Putamen (tissue), 1 donor: Measurements from ENCODE around the gene CCR7.

Experiments
- DNase-seq: peaks from one replicate; pipeline ENCODE4 v3.0.0-alpha.2; 2016; ENCODE audit warnings: low spot score

CCR7 gene

DNA sequence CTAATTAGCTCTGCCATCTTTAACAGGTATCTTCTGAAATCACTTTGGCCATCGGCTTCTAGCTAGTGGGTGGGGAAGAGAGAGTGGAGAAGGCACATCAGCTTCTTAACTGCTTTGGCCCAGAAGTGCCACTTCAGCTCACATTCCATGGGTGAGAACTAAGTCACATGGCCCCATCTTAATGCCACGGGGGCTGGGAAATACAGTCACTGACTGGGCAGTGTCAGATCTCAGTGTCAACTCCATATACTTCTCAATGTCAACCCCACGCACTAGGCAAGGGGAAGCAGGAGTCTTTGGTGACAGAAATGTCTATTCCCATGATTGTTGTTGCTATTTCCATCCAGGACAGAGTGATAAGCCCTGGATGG, 29.4 kb downstream of the CCR7 start:
- no peak for DNase-seq

DNA sequence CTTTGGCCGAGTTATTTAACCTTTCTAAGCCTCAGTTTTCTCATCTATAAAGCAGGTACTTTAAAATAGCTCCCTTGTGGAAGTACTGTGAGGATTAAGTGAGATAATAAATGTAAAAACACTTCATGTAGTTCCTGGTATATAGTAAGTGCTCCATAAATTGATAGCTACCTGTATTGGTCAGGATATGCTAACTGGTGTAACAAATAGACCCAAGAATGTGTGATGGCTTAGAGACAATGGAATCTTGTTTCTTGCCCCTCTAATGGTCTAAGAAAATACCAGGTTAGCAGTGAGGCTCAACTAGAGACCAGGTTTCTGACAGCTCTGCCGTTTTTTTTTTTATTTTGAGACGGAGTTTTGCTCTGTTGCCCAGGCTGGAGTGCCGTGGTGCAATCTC, 29.8 kb downstream of the CCR7 start:
- DNase-seq, result no peak

DNA sequence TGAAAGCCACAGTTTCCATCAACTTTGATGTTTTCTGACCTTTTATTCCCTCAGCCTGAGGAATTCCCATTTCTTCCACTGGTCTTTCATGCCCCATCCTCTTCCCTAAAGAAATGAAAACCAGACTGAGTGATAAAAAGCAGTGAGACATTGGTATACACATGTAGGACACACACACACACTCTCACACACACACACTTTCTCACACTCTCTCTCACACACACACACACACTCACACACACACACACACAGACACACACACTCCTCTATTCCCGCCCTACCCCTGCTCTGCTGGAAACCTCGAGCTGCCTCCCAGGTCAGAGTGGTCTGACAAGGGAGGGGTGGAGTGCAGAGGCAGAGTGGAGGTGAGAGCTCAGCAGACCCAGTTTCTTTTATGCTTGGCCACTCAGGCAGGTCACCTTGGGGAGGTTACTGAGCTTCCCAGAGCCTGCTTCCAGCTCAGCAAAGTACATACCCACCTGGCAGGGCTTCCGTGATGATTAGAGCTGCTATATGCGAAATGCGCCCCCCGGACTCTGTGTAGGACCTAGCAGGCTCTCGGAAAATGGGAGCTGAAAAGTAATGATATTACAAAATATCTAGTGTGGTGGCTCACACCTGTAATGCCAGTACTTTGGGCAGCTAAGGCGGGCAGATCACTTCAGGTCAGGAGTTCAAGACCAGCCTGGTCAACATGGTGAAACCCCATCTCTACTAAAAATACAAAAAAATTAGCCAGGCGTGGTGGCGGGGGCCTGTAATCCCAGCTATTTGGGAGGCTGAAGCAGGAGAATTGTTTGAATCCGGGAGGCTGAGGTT, 30.7 kb downstream of the CCR7 start:
- no peak for DNase-seq

DNA sequence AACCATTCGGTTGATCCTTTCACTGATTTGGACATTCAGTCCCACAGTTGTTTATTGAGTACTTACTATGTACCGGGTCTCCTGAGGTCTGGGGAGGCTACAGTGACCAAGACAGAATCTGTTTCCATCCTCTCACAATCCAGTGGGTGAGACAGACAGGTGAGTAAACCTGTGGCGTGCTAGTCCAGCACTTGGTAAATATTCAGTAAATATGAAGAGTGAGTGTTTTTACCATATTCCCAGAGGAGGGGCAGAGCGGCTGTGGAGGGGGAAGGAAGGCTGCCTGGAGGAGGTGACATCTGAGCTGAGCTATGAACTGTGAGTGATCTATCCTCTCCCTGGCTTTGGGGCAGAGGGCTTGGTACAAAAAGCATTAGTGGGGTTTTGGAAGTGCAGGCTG, 31.4 kb downstream of the CCR7 start:
- DNase-seq, result no peak

DNA sequence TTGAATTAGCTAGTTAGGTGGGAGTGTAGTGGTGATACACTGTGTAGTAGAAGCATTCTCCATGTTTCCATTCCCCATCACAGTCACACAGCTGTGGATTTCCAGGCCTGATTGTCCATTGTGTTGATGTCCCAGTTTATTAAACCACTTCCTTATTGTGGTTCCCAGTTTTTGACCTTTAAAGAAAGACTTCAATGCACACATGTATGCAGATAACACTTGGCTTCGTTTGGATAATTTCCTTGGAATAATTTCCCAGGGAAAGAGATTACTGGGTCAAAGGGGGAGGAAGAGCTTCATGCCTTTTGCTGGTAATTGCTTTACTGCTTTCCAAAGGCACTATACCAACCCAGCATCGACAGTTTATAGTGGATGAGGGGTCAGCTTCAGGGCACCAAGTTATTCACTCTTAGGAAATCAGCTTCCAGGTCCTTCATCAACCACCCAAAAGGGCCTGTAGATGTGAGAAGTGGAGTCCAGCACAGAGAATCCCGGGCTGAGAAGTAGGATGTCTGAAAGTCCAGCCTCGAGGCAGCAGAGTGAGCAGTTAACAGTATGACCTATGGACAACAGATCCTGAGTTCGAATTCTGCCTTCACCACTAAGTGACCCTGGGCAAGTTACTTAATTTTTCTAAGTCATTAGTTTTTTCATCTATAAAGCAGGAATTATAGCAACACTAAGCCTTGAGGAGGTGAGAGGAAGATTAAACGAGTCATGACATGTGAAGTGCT, 32.6 kb downstream of the CCR7 start:
- no peak for DNase-seq

DNA sequence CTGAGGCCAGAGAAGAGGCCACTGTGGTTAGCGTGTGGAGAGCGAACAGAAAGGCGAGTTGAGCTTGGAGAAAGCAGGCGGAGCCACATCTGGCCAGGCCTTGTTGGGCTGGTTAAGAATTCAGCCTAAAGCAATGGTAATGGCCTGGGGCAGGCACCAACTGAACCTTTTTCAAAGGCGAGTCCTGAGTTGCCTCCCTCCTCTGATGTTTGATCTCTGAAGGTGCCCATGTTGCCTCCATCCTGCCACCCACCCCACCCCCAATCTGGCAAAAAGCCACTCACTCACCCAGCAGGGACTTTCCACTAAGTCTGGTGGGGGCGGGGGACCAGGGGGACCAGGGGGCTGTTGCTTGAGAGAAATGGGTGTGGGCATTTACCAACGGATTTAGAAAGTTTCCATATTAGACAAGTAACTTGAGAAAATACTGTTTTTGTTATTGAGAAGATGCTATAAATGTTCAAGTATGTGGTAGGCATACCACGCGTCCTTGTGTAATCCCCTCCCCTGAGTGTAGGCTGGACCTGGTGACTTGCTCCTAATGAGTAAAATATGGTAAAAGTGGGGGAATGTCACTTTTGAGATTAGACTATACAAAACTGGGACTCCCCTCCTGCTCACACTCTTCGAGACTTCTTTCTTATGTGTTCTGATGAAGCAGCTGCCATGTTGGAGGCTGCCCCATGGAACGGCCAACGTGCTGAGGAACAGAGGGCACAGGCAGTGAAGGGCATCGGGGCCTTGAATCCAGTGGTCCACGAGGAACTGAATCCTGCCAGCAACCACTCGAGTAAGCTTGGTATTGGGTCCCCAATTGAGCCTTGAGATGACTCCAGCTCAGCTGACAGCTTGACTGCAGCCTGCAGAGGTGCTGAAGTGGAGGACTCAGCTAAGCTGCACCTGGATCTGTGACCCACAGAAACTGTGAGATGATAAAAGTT, 34.0 kb downstream of the CCR7 start:
- no peak for DNase-seq

DNA sequence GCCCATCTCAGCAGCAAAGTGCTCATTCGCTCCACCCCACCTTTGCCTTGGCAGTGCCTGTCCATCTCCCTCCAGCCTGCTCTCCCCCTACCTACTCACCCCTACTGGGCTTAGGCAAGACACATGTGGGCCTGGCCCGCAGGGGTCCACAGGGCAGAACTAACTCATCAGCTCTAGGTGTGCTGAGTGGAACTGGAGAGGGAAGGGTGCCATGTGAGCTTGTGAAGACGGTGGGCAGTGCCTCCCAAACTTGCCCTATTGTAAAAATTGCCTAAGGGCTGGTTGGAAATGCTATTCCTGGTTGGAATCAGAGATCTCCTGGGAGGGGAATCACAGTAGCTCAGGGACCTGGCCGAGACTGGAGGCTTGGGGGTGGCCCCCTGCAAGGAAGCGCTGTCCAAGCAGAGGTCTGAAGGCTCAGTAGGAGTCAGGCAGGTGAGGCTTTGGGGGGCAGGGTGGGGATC, 34.7 kb downstream of the CCR7 start:
- no peak for DNase-seq

DNA sequence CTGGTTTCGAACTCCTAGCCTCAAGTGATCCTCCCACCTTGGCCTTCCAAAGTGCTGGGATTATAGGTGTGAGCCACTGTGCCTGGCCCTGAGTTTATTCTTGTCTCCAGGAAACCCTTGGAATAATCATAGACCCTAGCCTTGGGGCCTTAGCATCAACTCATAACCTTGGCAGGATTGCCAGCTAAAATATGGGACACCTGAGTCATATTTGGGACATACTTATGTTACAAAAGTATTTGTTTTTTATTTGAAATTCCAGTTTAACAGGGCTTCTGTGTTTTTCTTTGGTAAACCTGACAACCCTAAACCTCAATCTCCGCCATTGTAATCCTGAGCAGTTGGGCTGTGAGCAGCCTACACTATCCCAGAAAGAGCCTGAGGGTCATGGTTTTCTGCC, 35.3 kb downstream of the CCR7 start:
- no peak for DNase-seq

DNA sequence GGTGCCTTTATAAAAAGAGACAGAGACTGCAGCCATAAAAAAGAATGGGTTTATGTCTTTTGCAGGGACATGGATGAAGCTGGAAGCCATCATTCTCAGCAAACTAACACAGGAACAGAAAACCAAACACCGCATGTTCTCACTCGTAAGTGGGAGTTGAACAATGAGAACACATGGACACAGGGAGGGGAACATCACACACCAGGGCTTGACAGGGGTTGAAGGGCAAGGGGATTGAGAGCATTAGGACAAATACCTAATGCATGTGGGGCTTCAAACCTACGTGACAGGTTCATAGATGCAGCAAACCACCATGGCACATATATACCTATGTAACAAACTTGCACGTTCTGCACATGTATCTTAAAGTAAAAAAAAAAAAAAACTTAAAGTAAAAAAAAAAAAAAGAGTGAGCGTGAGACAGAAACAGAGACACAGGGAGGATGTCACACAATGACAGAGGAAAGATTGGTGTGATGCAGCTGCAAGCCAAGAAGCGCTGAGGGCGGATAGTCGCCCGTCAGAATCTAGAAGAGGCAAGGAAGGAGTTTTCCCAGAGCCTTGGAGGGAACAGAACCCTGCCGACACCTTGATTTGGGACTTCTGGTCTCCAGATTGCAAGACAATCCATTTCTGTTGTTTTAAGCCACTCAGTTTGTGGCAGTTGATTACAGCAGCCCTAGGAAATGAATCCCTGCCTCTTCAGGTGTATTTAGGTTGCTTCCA, 36.4 kb downstream of the CCR7 start:
- DNase-seq, result no peak

DNA sequence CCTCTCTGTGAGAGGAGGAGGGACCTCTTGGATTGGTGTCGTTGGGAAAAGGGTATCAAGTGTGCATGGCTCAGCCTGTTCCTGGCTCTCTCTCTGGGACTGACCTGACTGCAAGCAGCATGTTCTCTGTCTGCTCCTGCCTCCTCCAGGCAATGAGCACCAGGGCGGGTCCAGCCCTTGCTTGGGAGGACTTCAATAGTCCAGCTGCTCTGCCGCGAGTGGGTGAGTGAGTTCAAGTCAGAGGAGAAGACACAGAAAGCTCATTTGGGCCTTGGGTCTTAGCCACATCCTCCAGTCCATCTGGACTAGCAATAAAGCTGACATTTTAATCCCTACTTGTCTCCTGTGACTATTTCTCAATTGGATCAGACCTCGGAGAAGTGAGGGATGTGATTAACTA, 38.6 kb downstream of the CCR7 start:
- no peak for DNase-seq

DNA sequence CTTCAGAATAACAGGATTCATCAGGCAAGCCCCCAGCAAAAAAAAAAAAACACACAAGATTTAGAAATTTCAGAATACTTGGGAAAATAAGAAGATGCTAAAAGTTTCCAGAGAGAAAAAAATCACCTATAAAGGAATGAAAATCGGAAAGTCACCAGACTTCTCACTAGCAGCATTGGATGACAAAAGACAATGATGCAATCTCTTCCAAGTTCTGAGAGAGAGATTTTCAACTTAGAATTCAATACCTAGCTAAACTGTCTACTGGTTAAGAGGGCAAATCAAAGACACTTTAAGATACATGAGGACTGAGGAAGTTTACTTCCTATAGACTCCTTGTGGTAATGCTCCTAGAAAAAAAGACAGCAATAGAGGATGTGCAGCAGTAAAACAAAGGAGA, 40.0 kb downstream of the CCR7 start:
- DNase-seq, result no peak

DNA sequence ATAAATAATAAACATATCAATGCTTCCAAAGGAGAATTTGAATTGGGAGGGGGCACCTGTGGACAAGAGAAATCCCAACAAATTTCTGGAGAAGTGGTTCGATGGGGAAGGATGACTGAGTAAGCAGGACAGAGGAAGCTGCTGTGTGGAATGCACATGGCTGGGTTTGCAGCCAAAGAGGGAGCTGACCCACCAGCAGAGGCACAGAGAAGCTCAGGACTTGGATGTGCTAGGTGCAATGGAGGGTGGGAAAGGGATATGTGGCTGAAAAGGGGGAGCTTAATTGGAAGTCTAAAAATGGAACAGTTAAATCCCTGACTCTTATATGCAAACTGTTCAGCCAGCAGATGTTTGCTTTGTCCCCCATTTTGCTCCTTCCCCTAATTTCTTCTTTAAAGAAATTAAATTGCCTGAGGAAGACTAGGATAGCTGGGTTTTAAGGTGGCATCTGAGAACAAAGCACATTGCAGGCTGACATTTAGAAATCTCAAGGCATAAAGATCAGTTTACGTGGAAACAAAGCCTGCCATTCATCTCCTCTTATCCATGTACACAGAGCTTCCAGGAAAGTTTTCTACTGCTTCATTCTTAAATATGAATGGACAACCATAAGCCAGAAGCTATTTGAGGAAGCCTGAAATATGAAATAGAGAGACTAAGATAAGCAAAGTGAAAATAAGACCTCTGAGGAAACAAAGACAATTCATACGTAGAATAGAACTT, 40.9 kb downstream of the CCR7 start:
- no peak for DNase-seq

DNA sequence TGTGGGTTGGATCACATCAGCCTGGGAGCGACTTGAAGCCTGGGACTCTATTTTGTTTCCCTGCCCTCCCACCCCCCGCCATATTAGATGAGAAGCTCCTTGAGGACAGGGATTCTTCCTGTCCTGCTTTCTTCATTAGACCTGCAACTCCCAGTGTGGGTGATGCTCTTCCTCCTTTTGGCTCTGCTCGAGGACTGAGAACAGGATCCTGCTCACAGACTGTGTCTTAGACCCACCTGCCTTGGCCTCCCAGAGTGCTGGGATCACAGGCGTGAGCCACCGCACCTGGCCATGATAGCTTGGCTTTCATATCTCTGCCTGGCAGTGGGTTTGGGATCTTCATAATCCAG, 42.3 kb downstream of the CCR7 start:
- no peak for DNase-seq

DNA sequence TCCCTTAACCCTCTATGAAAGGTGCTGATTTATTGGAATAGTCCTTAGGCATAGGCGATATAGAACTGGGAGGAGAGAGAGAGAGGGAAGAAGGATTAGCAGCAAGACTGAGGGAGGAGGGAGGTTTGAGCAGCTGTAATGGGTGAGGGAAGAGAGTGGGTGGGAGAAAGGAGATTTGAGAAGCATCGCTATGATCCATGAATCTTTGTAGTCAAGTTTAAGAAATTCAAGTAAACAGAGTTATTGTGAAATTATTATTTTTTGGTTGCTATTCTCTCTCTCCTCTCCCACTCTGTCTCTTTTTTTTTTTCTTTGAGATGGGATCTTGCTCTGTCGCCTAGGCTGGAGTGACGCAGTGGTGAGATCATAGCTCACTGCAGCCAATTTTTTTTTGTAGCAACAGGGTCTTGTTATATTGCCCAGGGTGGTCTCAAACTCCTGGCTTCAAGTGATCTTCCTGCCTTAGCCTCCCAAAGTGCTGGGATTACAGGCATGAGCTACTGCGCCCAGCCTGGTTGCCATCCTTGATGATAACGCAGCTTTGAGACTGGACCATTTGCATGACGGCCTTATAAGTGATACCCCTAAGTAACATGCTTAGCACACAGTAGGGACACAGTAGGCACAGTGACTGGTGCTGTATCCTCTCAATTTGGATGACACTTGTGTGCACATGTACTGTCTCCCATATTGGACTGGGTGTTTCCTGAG, 42.9 kb downstream of the CCR7 start:
- no peak for DNase-seq

DNA sequence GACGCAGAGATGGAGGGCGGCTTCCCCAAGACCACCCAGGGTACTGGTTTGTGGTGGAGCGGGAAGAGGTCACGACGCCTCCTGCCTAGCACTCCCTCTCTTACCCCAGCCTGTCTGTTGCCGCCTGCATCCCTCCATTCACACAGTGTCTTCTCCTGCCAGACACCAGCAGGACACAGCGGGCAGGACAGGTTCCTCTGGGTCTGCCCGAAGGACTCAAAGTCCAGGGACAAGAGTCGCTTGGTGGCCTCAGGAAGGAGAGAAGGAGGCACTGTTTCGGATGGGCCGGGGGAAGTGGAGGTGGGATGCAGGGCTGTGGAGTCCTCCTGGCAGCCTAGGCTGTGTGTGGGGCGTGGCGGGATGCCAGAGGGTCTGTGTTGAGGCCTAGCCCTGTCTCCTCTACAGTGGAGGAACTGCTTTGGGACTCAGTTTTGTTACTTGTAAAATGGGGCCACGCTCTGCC, 44.2 kb downstream of the CCR7 start:
- no peak for DNase-seq

DNA sequence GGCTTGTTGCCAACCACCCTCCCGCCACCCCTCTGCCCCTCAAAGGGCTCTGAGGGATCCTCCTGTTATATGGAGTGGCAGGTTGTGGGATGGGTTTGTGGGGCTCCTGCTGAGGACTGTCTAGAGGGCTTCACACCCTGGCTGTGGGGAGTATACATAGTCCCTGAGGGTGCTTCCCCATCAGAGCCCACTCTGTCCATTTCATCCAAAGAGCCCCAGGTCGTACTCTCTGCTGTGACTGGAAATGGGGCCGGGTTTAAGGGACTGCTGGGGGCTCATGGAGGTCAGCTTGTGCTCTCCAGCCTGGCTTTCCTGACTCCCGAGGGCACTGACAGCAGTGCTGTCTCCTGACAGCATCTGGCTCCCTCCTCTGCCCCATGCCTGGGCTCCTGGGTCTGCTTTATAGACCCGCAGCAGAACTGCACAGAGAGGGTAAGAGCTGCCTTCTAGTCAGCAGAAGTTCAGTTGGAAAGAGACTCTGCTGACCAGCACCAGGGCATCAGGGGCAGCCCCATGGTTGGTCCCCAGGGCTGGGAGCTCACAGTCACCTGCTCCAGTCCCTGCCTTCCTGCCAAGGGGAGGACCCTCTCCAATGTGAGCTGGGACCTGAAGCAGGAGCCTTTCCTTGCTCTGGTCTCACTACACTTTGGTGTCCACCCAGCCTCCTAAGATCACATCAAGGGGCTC, 46.0 kb downstream of the CCR7 start:
- no peak for DNase-seq

DNA sequence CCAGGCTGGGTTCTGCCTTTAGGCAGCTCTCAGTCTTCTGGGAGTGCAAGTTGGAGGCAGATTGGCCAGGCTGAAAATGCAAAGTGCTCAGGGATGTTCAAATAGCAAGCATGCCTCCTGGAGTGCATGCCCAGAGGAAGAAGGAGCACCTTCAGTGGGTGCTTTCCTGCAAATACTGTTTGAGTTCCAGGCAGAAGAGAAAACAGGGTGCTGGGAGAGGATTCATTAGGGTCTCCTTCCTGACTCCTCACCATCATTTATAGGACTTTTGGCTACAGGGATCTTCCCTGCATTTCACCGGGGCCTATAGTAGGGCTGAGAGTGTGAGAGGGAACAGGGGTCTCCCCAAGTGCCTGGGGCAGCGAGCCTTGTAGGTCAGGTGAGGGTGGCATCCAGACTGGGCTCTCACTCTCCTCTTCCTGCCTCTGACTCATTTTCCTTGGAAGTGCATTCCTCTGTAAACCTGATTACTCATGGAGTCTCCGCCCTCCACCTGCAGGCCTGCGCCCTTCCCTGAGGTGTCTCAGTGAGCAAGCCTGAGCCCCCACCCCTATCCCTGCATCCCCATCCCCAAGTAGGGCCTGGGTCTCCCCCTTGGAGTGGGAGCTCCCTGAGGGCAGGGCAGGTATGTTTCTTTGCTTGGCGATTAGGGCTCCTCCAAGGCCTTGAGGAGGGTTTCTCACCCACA, 46.7 kb downstream of the CCR7 start:
- DNase-seq, result no peak

DNA sequence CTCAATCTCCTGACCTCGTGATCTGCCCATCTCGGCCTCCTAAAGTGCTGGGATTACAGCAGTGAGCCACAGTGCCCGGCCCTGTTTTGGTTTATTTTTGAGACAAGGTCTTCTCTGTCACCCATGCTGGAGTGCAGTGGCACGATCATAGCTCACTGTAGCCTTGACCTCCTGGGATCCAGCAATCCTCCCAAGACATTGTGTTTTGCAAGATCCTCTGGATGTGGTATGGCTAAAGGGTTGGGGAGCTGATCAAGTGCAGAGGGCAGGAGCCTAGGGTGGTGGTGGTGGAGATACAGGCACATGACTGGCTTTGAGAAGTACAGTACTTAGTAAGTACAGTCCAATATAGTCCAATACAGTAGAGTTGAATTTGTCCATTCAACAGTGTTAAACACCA, 47.3 kb downstream of the CCR7 start:
- no peak for DNase-seq

DNA sequence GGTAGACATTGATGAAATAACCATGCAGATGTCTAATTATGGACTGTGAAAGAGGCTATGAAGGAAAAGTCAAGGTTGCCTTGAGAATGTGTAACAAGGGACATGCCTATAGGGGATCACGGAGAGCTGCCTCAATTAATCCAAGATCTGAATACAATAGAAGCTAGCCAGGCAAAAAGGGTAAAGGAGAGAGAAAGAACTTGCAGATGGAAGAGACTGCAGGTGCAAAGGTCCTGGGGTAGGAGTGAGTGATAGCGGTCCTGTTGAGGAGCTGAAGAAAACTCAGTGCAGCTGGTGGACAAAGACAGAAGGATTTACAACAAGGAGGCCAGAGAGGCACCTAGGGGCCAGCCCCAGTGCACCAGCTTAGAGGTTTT, 48.0 kb downstream of the CCR7 start:
- DNase-seq, result no peak
